ENCODE results near the gene LRRFIP2.

DNA sequence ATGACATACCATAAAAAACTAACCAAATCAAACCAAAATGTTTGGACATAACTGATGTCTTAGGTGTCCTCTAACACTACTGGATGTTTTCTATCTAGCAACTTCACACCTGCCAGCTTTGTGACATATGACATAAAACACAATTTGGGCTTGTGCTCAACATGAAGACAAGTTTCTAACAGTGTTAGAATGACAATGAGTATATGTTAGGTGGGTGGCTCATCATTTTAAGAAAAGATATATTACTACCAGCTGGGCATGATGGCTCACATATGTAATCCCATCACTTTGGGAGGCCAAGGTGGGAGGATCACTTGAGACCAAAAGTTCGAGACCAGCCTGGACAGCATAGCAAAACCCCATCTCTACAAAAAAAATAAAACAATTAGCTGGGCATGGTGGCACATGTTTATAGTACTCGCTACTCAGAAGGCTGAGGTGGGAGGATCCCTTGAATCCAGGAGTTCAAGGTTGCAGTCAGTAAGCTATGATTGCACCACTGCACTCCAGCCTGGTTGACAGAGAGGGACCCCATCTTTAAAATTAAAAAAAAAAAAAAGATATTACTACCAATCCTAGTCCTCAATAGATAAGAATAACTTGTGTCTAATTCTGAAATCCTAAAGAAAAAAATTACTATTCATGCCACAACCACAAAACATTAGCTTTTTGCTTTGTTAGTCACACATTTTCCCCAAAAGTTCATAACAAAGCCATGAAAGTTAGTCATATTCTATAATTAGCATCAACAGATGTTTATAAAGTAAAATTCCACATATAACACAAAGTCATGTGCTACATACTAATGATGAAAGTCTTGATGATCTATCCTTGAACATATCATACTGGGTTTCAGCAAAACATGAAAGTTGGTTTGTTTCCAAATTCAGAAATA, 59.9 kb downstream of the LRRFIP2 start:
- no peak for TF ChIP-seq EZH2 (IDR thresholded peaks at IDR 0.05; ENCODE audit: borderline replicate concordance, low read length)
- TF ChIP-seq, protein P1, sequence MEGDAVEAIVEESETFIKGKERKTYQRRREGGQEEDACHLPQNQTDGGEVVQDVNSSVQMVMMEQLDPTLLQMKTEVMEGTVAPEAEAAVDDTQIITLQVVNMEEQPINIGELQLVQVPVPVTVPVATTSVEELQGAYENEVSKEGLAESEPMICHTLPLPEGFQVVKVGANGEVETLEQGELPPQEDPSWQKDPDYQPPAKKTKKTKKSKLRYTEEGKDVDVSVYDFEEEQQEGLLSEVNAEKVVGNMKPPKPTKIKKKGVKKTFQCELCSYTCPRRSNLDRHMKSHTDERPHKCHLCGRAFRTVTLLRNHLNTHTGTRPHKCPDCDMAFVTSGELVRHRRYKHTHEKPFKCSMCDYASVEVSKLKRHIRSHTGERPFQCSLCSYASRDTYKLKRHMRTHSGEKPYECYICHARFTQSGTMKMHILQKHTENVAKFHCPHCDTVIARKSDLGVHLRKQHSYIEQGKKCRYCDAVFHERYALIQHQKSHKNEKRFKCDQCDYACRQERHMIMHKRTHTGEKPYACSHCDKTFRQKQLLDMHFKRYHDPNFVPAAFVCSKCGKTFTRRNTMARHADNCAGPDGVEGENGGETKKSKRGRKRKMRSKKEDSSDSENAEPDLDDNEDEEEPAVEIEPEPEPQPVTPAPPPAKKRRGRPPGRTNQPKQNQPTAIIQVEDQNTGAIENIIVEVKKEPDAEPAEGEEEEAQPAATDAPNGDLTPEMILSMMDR (conservative IDR thresholded peaks at IDR 0.05 in 1 of 2, IDR thresholded peaks at IDR 0.05 in 1 of 2; ENCODE audit: extremely low read depth in 1 of 2, insufficient read depth in 1 of 2, low read depth in 1 of 2, low read length in 2 of 2) = no peak

Data from mammary epithelial cell (primary cell).